H9 (cell line): ENCODE data around the gene ARSG. TPM values are rescaled to one million over a fixed set of nuclear protein-coding genes. Genes with fewer than 3 reads are reported as not detected.

ENCODE experiments used
- DNase-seq: peaks from one replicate; pipeline ENCODE4 v3.0.0-alpha.2; 2017
- H2AFZ ChIP-seq: one replicate; pipeline ENCODE4 v1.6.1; 2013; ENCODE audit warnings: mild to moderate bottlenecking, low read length, control low read depth, moderate library complexity
- H2AK5ac ChIP-seq: 2 replicates; pipeline ENCODE4 v1.6.1; 2013; ENCODE audit warnings: low read length, control low read depth, mixed read lengths; ENCODE audit not compliant: insufficient read length
- H2BK120ac ChIP-seq: one replicate; pipeline ENCODE4 v1.6.1; 2013; ENCODE audit warnings: low read depth, mild to moderate bottlenecking, low read length, control low read depth, inconsistent platforms; ENCODE audit not compliant: poor library complexity, severe bottlenecking
- H2BK12ac ChIP-seq: 2 replicates; pipeline ENCODE4 v1.6.1; 2013; ENCODE audit warnings: low read length, control low read depth, mixed read lengths, low read depth; ENCODE audit not compliant: insufficient read length
- H2BK15ac ChIP-seq: 2 replicates; pipeline ENCODE4 v1.6.1; 2013; ENCODE audit warnings: low read depth, low read length, control low read depth
- H2BK20ac ChIP-seq: one replicate; pipeline ENCODE4 v1.6.1; 2013; ENCODE audit warnings: low read depth, mild to moderate bottlenecking, low read length, control low read depth, inconsistent platforms; ENCODE audit not compliant: poor library complexity, severe bottlenecking
- H2BK5ac ChIP-seq: 2 replicates; pipeline ENCODE4 v1.6.1; 2013; ENCODE audit warnings: low read length, control low read depth, mixed read lengths; ENCODE audit not compliant: insufficient read length
- H3K14ac ChIP-seq: 2 replicates; pipeline ENCODE4 v1.6.1; 2013; ENCODE audit warnings: low read length, control low read depth; ENCODE audit not compliant: insufficient read depth
- H3K18ac ChIP-seq: 2 replicates; pipeline ENCODE4 v1.6.1; 2013; ENCODE audit warnings: low read depth, mild to moderate bottlenecking, mixed read lengths, low read length, control low read depth; ENCODE audit not compliant: insufficient read length
- H3K23ac ChIP-seq: 2 replicates; pipeline ENCODE4 v1.6.1; 2013; ENCODE audit warnings: low read length, control low read depth, mixed read lengths, low read depth; ENCODE audit not compliant: insufficient read length
- H3K23me2 ChIP-seq: 2 replicates; pipeline ENCODE4 v1.6.1; 2013; ENCODE audit warnings: low read depth, mild to moderate bottlenecking, mixed read lengths, low read length, control low read depth; ENCODE audit not compliant: insufficient read length, poor library complexity, severe bottlenecking
- H3K27ac ChIP-seq: 2 replicates; pipeline ENCODE4 v1.5.1; 2013; ENCODE audit warnings: low read length, control low read depth, mixed read lengths, low read depth; ENCODE audit not compliant: insufficient read length
- H3K27me3 ChIP-seq: 2 replicates; pipeline ENCODE4 v1.6.1; 2013; ENCODE audit warnings: low read length, control low read depth, inconsistent platforms; ENCODE audit not compliant: insufficient read depth
- H3K4ac ChIP-seq: 2 replicates; pipeline ENCODE4 v1.6.1; 2013; ENCODE audit warnings: low read depth, mild to moderate bottlenecking, control low read depth, inconsistent platforms, low read length, moderate library complexity
- H3K4me1 ChIP-seq: 2 replicates; pipeline ENCODE4 v1.6.1; 2013; ENCODE audit warnings: low read length, control low read depth, inconsistent platforms; ENCODE audit not compliant: insufficient read depth
- H3K4me2 ChIP-seq: 2 replicates; pipeline ENCODE4 v1.6.1; 2013; ENCODE audit warnings: low read length, control low read depth, mixed read lengths; ENCODE audit not compliant: insufficient read length, insufficient read depth
- H3K56ac ChIP-seq: 2 replicates; pipeline ENCODE4 v1.6.1; 2013; ENCODE audit warnings: low read depth, mild to moderate bottlenecking, mixed read lengths, low read length, control low read depth; ENCODE audit not compliant: insufficient read length
- H3K79me1 ChIP-seq: 2 replicates; pipeline ENCODE4 v1.6.1; 2013; ENCODE audit warnings: low read depth, mild to moderate bottlenecking, moderate library complexity, low read length, control low read depth, inconsistent platforms; ENCODE audit not compliant: insufficient read depth, poor library complexity, severe bottlenecking
- H3K79me2 ChIP-seq: 2 replicates; pipeline ENCODE4 v1.6.1; 2013; ENCODE audit warnings: low read length, control low read depth, inconsistent platforms; ENCODE audit not compliant: insufficient read depth
- H3K9ac ChIP-seq: 2 replicates; pipeline ENCODE4 v1.6.1; 2013; ENCODE audit warnings: low read length, control low read depth, mixed read lengths; ENCODE audit not compliant: insufficient read length; ENCODE audit errors: extremely low read depth
- H3K9me3 ChIP-seq: one replicate; pipeline ENCODE4 v1.6.1; 2013; ENCODE audit warnings: low read depth, low read length, inconsistent platforms; ENCODE audit not compliant: control insufficient read depth
- H3T11ph ChIP-seq: one replicate; pipeline ENCODE4 v1.6.1; 2013; ENCODE audit warnings: mild to moderate bottlenecking, low read length, control low read depth, inconsistent platforms
- H4K20me1 ChIP-seq: one replicate; pipeline ENCODE4 v1.6.1; 2013; ENCODE audit not compliant: control insufficient read depth, insufficient read length, insufficient read depth
- H4K5ac ChIP-seq: 2 replicates; pipeline ENCODE4 v1.6.1; 2013; ENCODE audit warnings: low read depth, mild to moderate bottlenecking, mixed read lengths, low read length, control low read depth; ENCODE audit not compliant: insufficient read length
- H4K8ac ChIP-seq: replicated peaks from 2 replicates; pipeline ENCODE4 v1.6.1; 2013; ENCODE audit warnings: low read length, control low read depth, mixed read lengths, low read depth; ENCODE audit not compliant: insufficient read length
- H4K91ac ChIP-seq: 2 replicates; pipeline ENCODE4 v1.6.1; 2013; ENCODE audit warnings: low read depth, mild to moderate bottlenecking, moderate library complexity, mixed read lengths, low read length, control low read depth; ENCODE audit not compliant: insufficient read length
- H3K27ac Mint-ChIP-seq, 3 experiments: 2 replicates in 2 of 3; 3 replicates in 1 of 3; pipeline ENCODE4 v1.8.0; 2020 to 2021; ENCODE audit warnings: mixed read lengths in 3 of 3, mild to moderate bottlenecking in 1 of 3, moderate library complexity in 1 of 3
- H3K27me3 Mint-ChIP-seq: 2 replicates; pipeline ENCODE4 v1.8.0; 2021; ENCODE audit warnings: low read depth, mild to moderate bottlenecking, moderate library complexity, mixed read lengths
- H3K36me3 Mint-ChIP-seq, 3 experiments: 2 replicates in 2 of 3; 3 replicates in 1 of 3; pipeline ENCODE4 v1.8.0; 2020 to 2021; ENCODE audit warnings: low read depth in 3 of 3, mixed read lengths in 3 of 3; ENCODE audit not compliant: insufficient read depth in 1 of 3
- H3K4me1 Mint-ChIP-seq, 2 experiments: 2 replicates each; pipeline ENCODE4 v1.8.0; 2020; ENCODE audit warnings: mixed read lengths in 2 of 2
- H3K4me3 Mint-ChIP-seq, 2 experiments: 2 replicates in 1 of 2; 3 replicates in 1 of 2; pipeline ENCODE4 v1.8.0; 2020 to 2021; ENCODE audit warnings: mild to moderate bottlenecking in 2 of 2, mixed read lengths in 2 of 2, moderate library complexity in 1 of 2
- H3K9me3 Mint-ChIP-seq, 2 experiments: 2 replicates in 1 of 2; 3 replicates in 1 of 2; pipeline ENCODE4 v1.8.0; 2020; ENCODE audit warnings: mild to moderate bottlenecking in 2 of 2, mixed read lengths in 2 of 2, moderate library complexity in 1 of 2
- WGBS: extraction: QIAGEN DNeasy Blood & Tissue Kit; methylation state at CpG from one replicate; pipeline ENCODE4 v1.1.7; 2013; ENCODE audit warnings: missing lambda C conversion rate, low lambda C conversion rate, mixed read lengths; ENCODE audit not compliant: insufficient read length; ENCODE audit errors: extremely low coverage; 5-methylcytosine and 5-hydroxymethylcytosine counted together
- total RNA-seq: library from RNA; stranded (reverse); gene quantifications from 2 replicates; pipeline ENCODE4 v1.2.1, GENCODE V29; 2021
- TF ChIP-seq, protein P1 (sequence below): fragments of 200-600 bp; sonication (generic); conservative IDR thresholded peaks from 3 replicates; pipeline ENCODE4 v1.8.0; 2021; ENCODE audit warnings: antibody characterized with exemption, mild to moderate bottlenecking

Gene ARSG
- total RNA-seq, 1 experiment from 2014 or later: 3.6 TPM

DNA sequence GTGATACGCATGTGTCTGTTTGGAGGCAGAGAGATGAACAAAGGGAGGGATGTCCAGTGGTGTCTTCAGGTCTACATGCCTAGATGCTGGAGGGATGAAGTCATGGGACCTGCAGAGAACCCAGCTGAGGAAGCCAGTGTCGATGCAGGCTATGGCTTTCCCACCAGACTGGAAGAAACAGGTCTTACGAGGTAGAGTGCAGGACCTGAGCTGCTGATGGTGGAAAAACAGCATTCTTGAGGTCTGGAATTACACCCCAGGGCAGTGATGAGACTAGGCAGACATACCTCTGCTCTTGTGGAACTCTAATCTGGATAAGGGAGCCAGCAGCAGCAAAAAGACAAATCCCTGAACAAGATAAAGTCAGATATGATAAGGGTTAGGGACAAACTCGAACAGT lies 37.4 kb downstream of the ARSG start:
- Histone ChIP-seq H3K27me3 (no peaks in the 10 kb centered on the region), H3K23me2 (no peaks in the 10 kb centered on the region), H3K9ac (no peak overlapping the region), H3K27ac (no peak overlapping the region), H3K18ac (no peak overlapping the region), H4K8ac (no peak overlapping the region), H3K9me3 (no peaks in the 10 kb centered on the region), H4K91ac (no peak overlapping the region), H3K14ac (no peak overlapping the region), H3K79me2 (no peaks in the 10 kb centered on the region), H2BK120ac (no peak overlapping the region), H3K56ac (no peak overlapping the region), H2BK15ac (no peak overlapping the region), H3K4ac (no peak overlapping the region), H2BK12ac (no peak overlapping the region), H3K4me1 (no peaks in the 10 kb centered on the region), H4K20me1 (no peaks in the 10 kb centered on the region), H2BK5ac (no peak overlapping the region), H2AK5ac (no peak overlapping the region), H2AFZ (no peak overlapping the region), H3K23ac (no peak overlapping the region), H4K5ac (no peak overlapping the region), H3T11ph (no peak overlapping the region), H3K79me1 (no peaks in the 10 kb centered on the region), H3K4me2 (no peak overlapping the region), H2BK20ac (no peak overlapping the region)
- 0 out of 7 replicates have a peak overlapping the region, but pooled peaks of 1 of the 3 experiments have one; percentile 53 for H3K27ac Mint-ChIP-seq
- H3K36me3 Mint-ChIP-seq: peaks cover 10 to 15% (median 15%) of the 10 kb centered on the region in 3 experiments
- peaks cover 1% of the 10 kb centered on the region; the same call in 1 of the 2 replicates for H3K27me3 Mint-ChIP-seq
- H3K4me1 Mint-ChIP-seq: 0 out of 4 replicates have a peak, but pooled peaks cover 0 to 2% of the 10 kb centered on the region in 2 experiments
- no peak for DNase-seq
- no CpG with 5 or more reads among the region's 4 CpGs for WGBS
- H3K9me3 Mint-ChIP-seq: peaks cover 21 to 32% of the 10 kb centered on the region in 2 experiments
- H3K4me3 Mint-ChIP-seq: no peak overlapping the region
- TF ChIP-seq, protein P1, sequence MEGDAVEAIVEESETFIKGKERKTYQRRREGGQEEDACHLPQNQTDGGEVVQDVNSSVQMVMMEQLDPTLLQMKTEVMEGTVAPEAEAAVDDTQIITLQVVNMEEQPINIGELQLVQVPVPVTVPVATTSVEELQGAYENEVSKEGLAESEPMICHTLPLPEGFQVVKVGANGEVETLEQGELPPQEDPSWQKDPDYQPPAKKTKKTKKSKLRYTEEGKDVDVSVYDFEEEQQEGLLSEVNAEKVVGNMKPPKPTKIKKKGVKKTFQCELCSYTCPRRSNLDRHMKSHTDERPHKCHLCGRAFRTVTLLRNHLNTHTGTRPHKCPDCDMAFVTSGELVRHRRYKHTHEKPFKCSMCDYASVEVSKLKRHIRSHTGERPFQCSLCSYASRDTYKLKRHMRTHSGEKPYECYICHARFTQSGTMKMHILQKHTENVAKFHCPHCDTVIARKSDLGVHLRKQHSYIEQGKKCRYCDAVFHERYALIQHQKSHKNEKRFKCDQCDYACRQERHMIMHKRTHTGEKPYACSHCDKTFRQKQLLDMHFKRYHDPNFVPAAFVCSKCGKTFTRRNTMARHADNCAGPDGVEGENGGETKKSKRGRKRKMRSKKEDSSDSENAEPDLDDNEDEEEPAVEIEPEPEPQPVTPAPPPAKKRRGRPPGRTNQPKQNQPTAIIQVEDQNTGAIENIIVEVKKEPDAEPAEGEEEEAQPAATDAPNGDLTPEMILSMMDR: no peak
